HG02973 (cell line): ENCODE data around the gene MGAM2.

Source experiments
- ATAC-seq: cut with Tn5 transposase; IDR thresholded peaks from one replicate; pipeline ENCODE4 v1.9.1; 2021; ENCODE audit warnings: moderate library complexity; ENCODE audit not compliant: unreplicated experiment

The MGAM2 gene

DNA sequence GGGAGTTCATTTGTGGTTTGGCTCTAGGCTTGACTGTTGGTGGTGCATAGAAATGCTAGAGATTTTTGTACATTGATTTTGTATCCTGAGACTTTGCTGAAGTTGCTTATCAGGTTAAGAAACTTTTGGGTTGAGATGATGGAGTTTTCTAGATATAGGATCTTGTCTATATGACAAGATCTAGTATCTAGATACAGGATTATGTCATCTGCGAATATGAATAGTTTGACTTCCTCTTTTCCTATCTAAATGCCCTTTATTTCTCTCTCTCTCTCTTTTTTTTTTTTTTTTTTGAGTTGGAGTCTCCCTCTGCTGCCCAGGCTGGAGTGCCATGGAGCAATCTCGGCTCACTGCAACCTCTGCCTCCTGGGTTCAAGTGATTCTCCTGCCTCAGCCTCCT lies 62.9 kb downstream of the MGAM2 start:
- ATAC-seq: no peak

DNA sequence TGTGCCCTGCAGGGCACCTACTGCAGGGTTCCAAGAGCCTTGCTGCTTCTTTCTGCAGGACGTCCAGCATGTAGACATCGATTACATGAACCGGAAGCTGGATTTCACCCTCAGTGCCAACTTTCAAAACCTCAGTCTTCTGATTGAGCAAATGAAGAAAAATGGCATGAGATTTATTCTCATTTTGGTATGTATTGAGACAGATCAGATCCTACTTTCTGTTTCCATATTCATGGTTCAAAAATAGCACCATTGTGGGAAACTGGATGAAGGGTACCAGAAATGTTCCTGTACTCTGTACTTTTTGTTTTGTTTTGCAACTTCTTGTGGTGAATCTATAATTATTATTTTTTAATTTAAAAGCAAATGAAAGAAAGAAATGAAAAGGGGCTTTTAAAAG lies 64.1 kb downstream of the MGAM2 start:
- no peak for ATAC-seq

DNA sequence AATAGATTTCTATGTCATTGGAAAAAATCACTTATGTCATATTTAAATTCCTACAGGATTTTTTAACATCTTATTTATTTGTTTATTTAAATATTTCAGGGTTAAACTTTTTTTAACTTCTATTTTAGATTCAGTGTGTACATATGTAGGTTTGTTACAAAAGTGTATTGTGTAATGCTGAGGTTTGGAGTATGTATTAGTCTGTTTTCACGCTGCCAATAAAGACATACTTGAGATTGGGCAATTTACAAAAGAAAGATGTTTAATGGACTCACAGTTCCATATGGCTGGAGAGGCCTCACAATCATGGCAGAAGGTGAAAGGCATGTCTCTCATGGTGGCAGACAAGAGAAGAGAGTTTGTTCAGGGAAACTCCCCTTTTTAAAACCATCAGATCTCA lies 65.4 kb downstream of the MGAM2 start:
- ATAC-seq: no peak

GRCh38 chr7:142177869-142178268 lies 66.4 kb downstream of the MGAM2 start:
- ATAC-seq: no peak

DNA sequence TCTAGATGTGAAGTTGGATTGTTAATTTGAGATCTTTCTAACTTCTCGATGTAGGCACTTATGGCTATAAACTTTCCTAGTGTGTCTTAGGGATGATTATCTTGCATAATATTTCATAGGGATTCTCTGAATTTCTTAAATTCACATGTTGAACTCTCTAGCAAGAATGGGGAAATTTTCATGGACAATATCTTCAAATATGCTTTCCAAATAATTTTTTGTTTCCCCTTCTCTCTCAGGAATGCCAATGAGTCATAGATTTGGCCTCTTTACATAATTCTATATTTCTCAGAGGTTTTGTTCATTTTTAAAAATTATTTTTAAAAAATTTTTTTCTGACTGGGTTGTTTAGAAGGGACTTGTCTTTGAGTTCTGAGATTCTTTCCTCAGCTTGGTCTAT lies 68.9 kb downstream of the MGAM2 start:
- no peak for ATAC-seq

DNA sequence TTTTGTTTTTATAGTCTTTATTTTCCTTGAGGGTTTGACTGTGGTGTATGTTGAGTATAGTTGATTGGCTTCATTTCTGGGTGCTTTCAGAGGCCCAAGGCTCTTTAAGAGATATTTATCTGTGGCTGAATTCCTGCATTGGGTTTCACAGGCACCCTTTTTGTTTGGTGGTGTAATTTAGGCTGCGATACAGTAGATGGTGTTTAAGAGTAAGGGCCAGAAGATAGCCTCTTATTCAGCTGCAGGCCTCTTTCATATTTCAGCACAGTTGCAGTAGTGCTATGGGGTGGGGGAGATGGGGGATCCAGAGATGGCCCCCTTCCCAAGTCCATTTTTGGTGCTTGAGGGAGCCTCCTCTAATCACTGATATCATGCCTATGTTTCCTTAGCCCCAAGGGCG lies 69.7 kb downstream of the MGAM2 start:
- no peak for ATAC-seq

DNA sequence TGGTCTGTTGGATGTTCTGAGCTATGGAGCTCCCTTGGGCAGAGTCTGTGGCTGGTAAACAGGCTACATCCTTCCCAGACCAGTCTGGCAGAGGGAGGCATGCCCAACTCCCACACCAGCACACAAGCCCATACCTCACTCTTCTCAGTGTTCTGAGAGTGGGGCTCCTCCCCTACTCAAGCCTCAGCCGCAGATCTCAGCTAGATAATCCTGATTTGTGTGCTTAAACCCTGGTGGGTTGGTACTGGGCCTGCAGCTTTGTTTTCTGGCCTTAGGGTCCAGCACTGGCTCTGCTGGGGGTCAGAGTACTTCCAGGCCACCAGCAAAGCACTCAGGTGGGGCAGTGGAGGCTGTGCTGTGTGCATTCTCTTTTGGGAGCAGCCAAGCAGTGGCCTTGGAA lies 70.4 kb downstream of the MGAM2 start:
- ATAC-seq: no peak

- no peak for ATAC-seq
Measured at GRCh38 chr7:142185069-142185468, 73.6 kb downstream of the MGAM2 start.

DNA sequence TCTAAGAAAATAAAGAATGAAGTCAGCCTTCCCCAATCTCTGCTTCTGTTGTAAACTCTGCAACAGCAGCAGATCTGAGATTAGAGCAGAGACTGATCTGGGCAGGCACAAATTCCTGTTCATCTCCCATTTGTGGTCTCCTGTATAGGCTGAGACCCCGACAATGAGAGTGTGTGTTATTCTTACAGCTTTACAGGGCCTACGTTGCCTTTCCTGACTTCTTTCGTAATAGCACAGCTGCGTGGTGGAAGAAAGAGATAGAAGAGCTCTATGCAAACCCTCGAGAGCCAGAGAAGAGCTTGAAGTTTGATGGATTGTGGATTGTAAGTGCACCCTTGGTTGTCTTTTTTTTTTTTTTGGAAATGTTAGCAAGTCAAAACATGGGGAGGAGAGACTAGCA lies 74.3 kb downstream of the MGAM2 start:
- ATAC-seq: no peak

DNA sequence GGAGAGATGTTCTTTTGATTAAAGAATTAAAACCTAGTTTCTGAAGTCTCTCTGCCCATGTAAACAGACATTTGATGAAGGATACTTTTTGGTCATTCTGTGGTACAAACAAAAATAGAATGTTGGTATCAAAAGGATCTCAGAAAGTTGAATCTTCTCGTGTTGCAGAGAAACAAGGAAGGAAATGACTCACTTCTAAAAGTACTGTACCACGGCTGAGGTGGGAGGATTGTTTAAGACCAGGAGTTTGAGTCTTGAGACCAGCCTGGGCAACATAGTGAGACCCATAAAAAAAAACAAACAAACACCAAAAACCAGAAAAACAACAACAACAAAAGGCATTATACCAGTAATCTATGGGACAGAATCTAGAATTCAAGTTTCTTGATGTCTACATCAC lies 76.6 kb downstream of the MGAM2 start:
- ATAC-seq: no peak

GRCh38 chr7:142188846-142189245 lies 77.3 kb downstream of the MGAM2 start:
- ATAC-seq: no peak

DNA sequence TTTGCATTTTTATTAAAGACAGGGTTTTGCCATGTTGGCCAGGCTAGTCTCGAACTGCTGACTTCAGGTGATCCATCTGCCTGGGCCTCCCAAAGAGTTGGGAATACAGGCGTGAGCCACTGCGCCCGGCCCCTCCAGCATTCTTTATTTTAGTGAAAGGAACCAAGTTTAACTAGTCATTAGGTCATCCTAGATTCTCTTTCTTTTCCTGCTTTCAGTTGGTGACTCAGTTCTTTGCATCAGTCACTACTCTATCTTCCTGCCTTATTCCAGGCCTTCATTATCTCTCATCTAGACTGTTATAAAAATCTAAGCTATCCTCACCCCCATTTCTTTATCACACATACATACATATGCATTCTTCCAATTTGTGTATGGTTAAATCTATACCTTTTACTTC lies 82.7 kb downstream of the MGAM2 start:
- no peak for ATAC-seq

DNA sequence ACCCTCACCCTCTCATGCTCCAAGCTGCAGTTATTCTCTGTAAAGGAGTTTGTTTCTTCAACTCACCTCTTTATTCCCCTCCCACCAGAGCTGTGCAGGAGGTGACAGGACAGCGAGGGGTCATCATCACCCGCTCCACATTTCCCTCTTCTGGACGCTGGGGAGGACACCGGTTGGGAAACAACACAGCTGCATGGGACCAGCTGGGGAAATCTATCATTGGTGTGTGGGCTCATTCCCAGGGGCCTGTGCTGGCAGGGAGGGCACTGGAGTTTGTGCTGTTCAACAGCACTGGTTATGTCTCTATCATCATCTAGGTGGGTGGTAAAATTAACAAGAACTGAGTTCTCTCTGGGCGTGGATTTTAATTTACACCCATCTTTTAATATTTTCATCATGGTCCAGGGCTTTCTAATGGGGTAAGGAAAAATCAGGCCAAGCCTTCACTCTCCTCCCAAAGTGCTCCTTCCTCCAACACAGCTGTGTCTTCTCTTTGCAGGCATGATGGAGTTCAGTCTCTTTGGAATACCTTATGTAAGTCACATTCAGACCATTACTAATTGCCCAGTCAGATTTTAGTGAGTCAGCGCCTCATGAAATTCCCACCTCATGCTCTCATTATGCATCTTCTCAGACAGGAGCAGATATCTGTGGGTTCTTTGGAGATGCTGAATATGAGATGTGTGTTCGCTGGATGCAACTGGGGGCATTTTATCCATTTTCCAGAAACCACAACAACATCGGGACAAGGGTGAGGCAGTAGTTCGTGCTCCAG lies 84.7 kb downstream of the MGAM2 start:
- ATAC-seq: no peak

GRCh38 chr7:142200206-142200605 lies 88.7 kb downstream of the MGAM2 start:
- no peak for ATAC-seq

DNA sequence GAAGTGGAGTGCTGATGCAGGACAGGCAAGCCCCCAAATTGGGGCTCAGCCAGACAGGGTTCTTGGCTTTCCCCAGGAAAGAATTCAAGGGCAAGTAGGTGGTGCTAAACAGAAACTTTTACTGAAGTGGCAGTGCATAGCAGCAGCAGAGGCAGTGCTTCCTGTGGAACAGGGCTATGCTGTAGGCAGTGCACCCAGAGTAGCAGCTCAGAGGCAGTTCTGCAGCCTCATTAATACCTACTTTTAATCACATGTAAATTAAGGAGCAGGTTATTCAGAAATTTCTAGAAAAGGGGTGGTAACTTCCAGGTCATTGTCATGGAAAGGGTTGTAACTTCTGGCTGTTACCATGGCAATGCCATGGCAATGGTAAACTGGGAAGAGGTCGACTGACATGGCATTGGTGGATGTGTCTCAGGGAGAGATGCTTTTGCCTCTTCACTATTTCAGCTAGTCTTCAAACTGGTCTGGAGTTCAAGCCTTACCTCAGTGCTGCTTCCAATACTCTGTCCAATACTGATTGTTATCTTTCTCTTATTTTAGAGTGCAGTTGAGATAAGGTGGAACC lies 117.1 kb downstream of the MGAM2 start:
- ATAC-seq: no peak

DNA sequence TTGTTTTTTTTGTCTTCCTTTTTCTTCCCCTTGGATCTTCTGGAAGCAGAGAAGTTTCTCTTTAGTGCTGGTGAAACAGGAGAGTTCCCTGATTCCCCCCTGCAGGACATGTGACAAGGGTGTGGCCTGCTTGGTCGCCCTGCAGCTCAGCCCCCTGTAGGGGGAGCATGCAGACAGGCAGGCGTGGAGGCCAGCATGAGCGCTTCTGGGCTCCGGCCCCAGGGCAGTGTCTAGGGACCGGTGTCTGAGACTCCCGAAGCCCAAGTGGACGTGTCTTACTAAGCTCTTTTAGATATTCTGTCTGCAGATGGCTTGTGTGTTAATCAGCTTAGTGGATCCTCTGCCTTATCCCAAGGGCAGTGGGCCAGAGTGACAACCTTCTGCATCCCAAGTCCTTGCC lies 120.2 kb downstream of the MGAM2 start:
- no peak for ATAC-seq

- no peak for ATAC-seq
Measured at GRCh38 chr7:142240546-142240945, 129.0 kb downstream of the MGAM2 start.

- ATAC-seq: no peak
Measured at GRCh38 chr7:142243823-142244222, 132.3 kb downstream of the MGAM2 start.

DNA sequence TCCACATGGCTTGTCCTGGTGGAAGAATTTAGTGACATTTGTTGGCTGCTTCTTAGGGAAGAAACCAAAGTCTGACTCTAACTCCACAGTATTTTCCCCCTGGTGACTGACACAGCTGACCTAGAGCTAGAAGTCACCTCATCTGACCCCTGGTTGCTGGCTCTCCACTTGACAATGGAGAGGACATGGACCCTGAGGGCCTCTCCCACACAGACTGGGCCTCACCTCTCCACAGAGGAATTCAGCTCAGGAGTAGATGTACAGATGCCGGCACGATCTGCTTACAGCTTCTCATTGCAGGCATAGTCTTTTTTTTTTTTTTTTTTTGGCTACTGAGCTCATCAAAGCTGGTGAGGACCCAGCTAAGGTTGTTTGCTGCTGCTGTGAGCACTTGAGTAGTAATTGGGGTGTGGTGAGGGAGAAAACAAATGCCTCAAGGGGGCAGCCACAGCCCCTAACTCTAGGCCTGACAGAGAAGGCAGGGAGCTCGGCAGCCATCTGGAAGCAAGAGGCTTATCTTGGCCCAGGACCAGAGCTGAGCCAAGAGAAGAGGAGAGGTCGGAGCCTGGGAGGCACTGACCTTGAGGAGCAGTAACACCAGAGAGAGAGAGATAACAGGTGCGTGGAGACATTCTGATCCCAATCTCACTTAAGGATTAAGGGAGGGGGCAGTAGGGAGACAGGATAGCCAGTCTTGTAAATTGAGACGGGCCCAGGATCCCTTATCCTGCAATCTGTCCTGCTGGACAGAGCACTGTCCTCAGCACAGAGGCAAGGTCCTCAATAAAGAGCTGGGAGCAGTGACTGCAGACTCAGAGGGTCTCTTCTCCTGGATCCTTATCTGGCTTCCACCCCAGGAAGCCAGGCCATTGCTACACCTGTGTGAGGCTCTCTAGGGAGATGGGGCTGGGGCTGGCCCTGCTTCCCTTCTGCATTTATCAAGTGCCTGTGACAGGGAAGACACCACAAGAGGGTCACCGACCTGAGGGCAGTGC lies 136.9 kb downstream of the MGAM2 start:
- no peak for ATAC-seq

- no peak for ATAC-seq
Measured at GRCh38 chr7:142249918-142250317, 138.4 kb downstream of the MGAM2 start.

- no peak for ATAC-seq
Measured at GRCh38 chr7:142250705-142251104, 139.2 kb downstream of the MGAM2 start.

DNA sequence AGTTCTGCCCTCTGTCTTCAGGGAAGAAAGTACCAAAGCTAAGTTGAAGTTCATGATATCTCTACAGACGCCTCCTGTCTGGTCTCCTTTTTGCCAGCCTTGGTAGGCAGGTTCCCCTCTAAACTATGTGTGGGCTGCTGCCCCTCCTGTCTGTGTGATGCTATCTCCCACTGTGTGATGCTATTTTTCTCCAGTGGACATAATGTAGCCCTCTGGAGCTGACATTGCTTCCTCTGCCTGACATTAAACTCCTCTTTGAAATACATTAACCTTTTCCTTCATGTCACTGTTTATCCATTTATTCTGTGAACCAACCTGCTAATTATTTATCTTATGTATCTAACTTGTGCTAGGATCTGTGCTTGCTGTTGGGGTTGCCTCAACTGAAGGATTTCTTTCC lies 146.4 kb downstream of the MGAM2 start, which contains the start of gene PRSS58:
Gene PRSS58 (minus strand): TSS at position 101 of the 400 bp plus-strand sequence. CDS start 351 bp downstream, outside the sequence.
- no peak for ATAC-seq
